NCI-H446 (cell line): ENCODE results near the gene HSPG2.
"Not testable (repeated sequence)": the region's sequence is repeated elsewhere in the genome, so short reads cannot be mapped to it uniquely, and the experiment has no call there.

ENCODE experiments used
- DNase-seq, 2 experiments: peaks; one replicate each; lab custom pipeline; 2025; lab: John Stamatoyannopoulos, UW

Gene HSPG2

GRCh38 chr1:21823980-21824702, 113.0 kb downstream of the HSPG2 start:
- no peak for DNase-seq

GRCh38 chr1:21823206-21823979, 113.7 kb downstream of the HSPG2 start:
- DNase-seq, result no peak

GRCh38 chr1:21822349-21822748, 114.8 kb downstream of the HSPG2 start:
- no peak for DNase-seq

- DNase-seq, result no peak
Observed at GRCh38 chr1:21821385-21822019, 115.6 kb downstream of the HSPG2 start.

GRCh38 chr1:21820597-21821232, 116.4 kb downstream of the HSPG2 start:
- no peak for DNase-seq

- DNase-seq, result no peak
Observed at GRCh38 chr1:21818656-21819055, 118.5 kb downstream of the HSPG2 start.

GRCh38 chr1:21816602-21817302, 120.4 kb downstream of the HSPG2 start:
- no peak for DNase-seq

GRCh38 chr1:21815724-21816321, 121.3 kb downstream of the HSPG2 start:
- DNase-seq, result no peak

GRCh38 chr1:21814981-21815582, 122.0 kb downstream of the HSPG2 start:
- no peak for DNase-seq

- no peak for DNase-seq
Observed at GRCh38 chr1:21814241-21814918, 122.7 kb downstream of the HSPG2 start.

GRCh38 chr1:21813542-21813941, 123.6 kb downstream of the HSPG2 start:
- DNase-seq, result no peak

- peak in 1 of 2 experiments; percentile 11 for DNase-seq
Observed at GRCh38 chr1:21811875-21812305, 125.2 kb downstream of the HSPG2 start, which contains the start of gene LDLRAD2. Gene LDLRAD2 (plus strand): TSS chr1:21812265. CDS start chr1:21812452, 187 bp downstream.

GRCh38 chr1:21804536-21804935, 132.6 kb downstream of the HSPG2 start:
- no peak for DNase-seq

- DNase-seq, result no peak
Observed at GRCh38 chr1:21801100-21801499, 136.0 kb downstream of the HSPG2 start.

- DNase-seq, result no peak
Observed at GRCh38 chr1:21799730-21800129, 137.4 kb downstream of the HSPG2 start.

GRCh38 chr1:21795075-21795474, 142.0 kb downstream of the HSPG2 start:
- no peak for DNase-seq

GRCh38 chr1:21794656-21795055, 142.5 kb downstream of the HSPG2 start:
- no peak for DNase-seq

GRCh38 chr1:21793104-21793503, 144.0 kb downstream of the HSPG2 start:
- DNase-seq, result no peak

- DNase-seq, result no peak
Observed at GRCh38 chr1:21786640-21787039, 150.5 kb downstream of the HSPG2 start.

GRCh38 chr1:21785764-21786163, 151.3 kb downstream of the HSPG2 start:
- not testable (repeated sequence) for DNase-seq
